Keratinocyte (primary cell): ENCODE measurements around the gene DOCK1. TPM values are rescaled to one million over a fixed set of nuclear protein-coding genes. Genes with fewer than 3 reads are reported as not detected.

Source experiments
- DNase-seq: peaks from one replicate; pipeline ENCODE4 v3.0.0-alpha.2; 2011; ENCODE audit warnings: low read depth, missing footprints, low spot score
- FAIRE-seq: peaks from 2 replicates; lab custom pipeline; 2011; peaks lifted over from hg19 to GRCh38; lab: Jason Lieb, UNC
- H2AFZ ChIP-seq: 2 replicates; pipeline ENCODE4 v1.6.0; 2012; ENCODE audit warnings: low read length, control low read depth, inconsistent platforms; ENCODE audit not compliant: control insufficient read depth
- H3K27ac ChIP-seq: 2 replicates; pipeline ENCODE4 v1.5.1; 2011; ENCODE audit warnings: low read length; ENCODE audit not compliant: control insufficient read depth, insufficient read depth
- H3K27me3 ChIP-seq: 3 replicates; pipeline ENCODE4 v1.6.0; 2011; ENCODE audit warnings: low read length; ENCODE audit not compliant: control insufficient read depth, insufficient read depth; ENCODE audit errors: extremely low read depth
- H3K36me3 ChIP-seq, 2 experiments: 2 replicates in 1 of 2; 3 replicates in 1 of 2; pipeline ENCODE4 v1.5.1; 2011; ENCODE audit warnings: low read length in 2 of 2, mild to moderate bottlenecking in 1 of 2; ENCODE audit not compliant: control insufficient read depth in 2 of 2, insufficient read depth in 2 of 2; ENCODE audit errors: extremely low read depth in 1 of 2
- H3K4me1 ChIP-seq: 3 replicates; pipeline ENCODE4 v1.5.1; 2011; ENCODE audit warnings: low read length; ENCODE audit not compliant: control insufficient read depth, insufficient read depth; ENCODE audit errors: extremely low read depth
- H3K4me2 ChIP-seq: 3 replicates; pipeline ENCODE4 v1.6.0; 2011; ENCODE audit warnings: low read depth, low read length; ENCODE audit not compliant: control insufficient read depth, insufficient read depth; ENCODE audit errors: extremely low read depth
- H3K4me3 ChIP-seq, 3 experiments: fragments of 200-600 bp in 1 of 3; sonication (generic) in 1 of 3; 2 replicates in 2 of 3; 3 replicates in 1 of 3; pipeline ENCODE4 v1.5.1; 2011 to 2016; ENCODE audit warnings: low read length in 3 of 3, mild to moderate bottlenecking in 3 of 3, control low read depth in 2 of 3, inconsistent platforms in 1 of 3, low read depth in 1 of 3, mixed read lengths in 1 of 3, mixed run types in 1 of 3, moderate library complexity in 1 of 3; ENCODE audit not compliant: control insufficient read depth in 2 of 3, insufficient read depth in 2 of 3; ENCODE audit errors: extremely low read depth in 1 of 3
- H3K79me2 ChIP-seq: 2 replicates; pipeline ENCODE4 v1.6.0; 2012; ENCODE audit warnings: low read length; ENCODE audit not compliant: control insufficient read depth, insufficient read depth
- H3K9ac ChIP-seq: 3 replicates; pipeline ENCODE4 v1.6.0; 2011; ENCODE audit warnings: low read length; ENCODE audit not compliant: control insufficient read depth, insufficient read depth; ENCODE audit errors: extremely low read depth
- H3K9me1 ChIP-seq: 3 replicates; pipeline ENCODE4 v1.6.0; 2011; ENCODE audit warnings: low read length; ENCODE audit not compliant: control insufficient read depth, insufficient read depth; ENCODE audit errors: extremely low read depth
- H3K9me3 ChIP-seq: 2 replicates; pipeline ENCODE4 v1.5.1; 2012; ENCODE audit warnings: low read depth, low read length; ENCODE audit not compliant: control insufficient read depth
- H4K20me1 ChIP-seq: 3 replicates; pipeline ENCODE4 v1.6.0; 2011; ENCODE audit warnings: low read length; ENCODE audit not compliant: control insufficient read depth, insufficient read depth; ENCODE audit errors: extremely low read depth
- EZH2 ChIP-seq: IDR thresholded peaks from one replicate; pipeline ENCODE4 v1.6.1; 2012; ENCODE audit warnings: inconsistent platforms, mild to moderate bottlenecking, low read length, moderate library complexity
- dilution Hi-C: fragments of 300-500 bp; cut with MboI; formaldehyde crosslinking; loops from one replicate; pipeline ENCODE4 v1.7.0; 2020; ENCODE audit warnings: low sequenced_read_pairs; ENCODE audit not compliant: extremely low pct_ligation_motif_present
- polyA plus RNA-seq, 5 experiments: library from polyadenylated mRNA; depleted of rRNA in 3 of 5; stranded (reverse) in 3 of 5; stranded (forward) in 1 of 5; unstranded in 1 of 5; fragments of >200 nt; gene quantifications; 1 replicate in 1 of 5; 2 replicates in 3 of 5; 3 replicates in 1 of 5; pipeline versions ENCODE4 v1.2.1 to v1.2.3, GENCODE V29; 2011 to 2012; ENCODE audit warnings: missing spikeins in 2 of 5, low read depth in 1 of 5, low replicate concordance in 1 of 5
- TF ChIP-seq, protein P1 (sequence below), 3 experiments: IDR thresholded peaks in 1 of 3; conservative IDR thresholded peaks in 1 of 3; optimal IDR thresholded peaks in 1 of 3; 2 replicates in 2 of 3; 3 replicates in 1 of 3; pipeline versions ENCODE3 to v1.5.1; 2011; ENCODE audit warnings: low read length in 3 of 3, mild to moderate bottlenecking in 3 of 3, moderate library complexity in 2 of 3, control low read depth in 1 of 3, inconsistent platforms in 1 of 3; ENCODE audit not compliant: insufficient read depth in 2 of 3; ENCODE audit errors: extremely low read depth in 1 of 3

Gene DOCK1
- polyA plus RNA-seq, 1 donor (not counting 4 experiments of a cell fraction or from before 2014, with no cell fraction given), result 15.7 TPM

GRCh38 chr10:127434006-127434405 is 528.8 kb downstream of the DOCK1 start:
- no peak overlapping the region for H3K4me3 ChIP-seq
- no peaks in the 10 kb centered on the region for H3K9me1 ChIP-seq
- H2AFZ ChIP-seq, result no peak overlapping the region
- dilution Hi-C loops, result no loop called here
- no peaks in the 10 kb centered on the region for H4K20me1 ChIP-seq
- H3K27ac ChIP-seq, result no peak overlapping the region
- H3K4me2 ChIP-seq, result no peak overlapping the region
- TF ChIP-seq EZH2, result no peak
- TF ChIP-seq, protein P1, sequence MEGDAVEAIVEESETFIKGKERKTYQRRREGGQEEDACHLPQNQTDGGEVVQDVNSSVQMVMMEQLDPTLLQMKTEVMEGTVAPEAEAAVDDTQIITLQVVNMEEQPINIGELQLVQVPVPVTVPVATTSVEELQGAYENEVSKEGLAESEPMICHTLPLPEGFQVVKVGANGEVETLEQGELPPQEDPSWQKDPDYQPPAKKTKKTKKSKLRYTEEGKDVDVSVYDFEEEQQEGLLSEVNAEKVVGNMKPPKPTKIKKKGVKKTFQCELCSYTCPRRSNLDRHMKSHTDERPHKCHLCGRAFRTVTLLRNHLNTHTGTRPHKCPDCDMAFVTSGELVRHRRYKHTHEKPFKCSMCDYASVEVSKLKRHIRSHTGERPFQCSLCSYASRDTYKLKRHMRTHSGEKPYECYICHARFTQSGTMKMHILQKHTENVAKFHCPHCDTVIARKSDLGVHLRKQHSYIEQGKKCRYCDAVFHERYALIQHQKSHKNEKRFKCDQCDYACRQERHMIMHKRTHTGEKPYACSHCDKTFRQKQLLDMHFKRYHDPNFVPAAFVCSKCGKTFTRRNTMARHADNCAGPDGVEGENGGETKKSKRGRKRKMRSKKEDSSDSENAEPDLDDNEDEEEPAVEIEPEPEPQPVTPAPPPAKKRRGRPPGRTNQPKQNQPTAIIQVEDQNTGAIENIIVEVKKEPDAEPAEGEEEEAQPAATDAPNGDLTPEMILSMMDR (optimal IDR thresholded peaks at IDR 0.05 in 1 of 3, IDR thresholded peaks at IDR 0.05 in 1 of 3, conservative IDR thresholded peaks at IDR 0.05 in 1 of 3; ENCODE audit: extremely low read depth in 1 of 3, insufficient read depth in 2 of 3, low read length in 3 of 3), result no peak
- no peaks in the 10 kb centered on the region for H3K27me3 ChIP-seq
- DNase-seq (no peak), FAIRE-seq (no peak)
- no peaks in the 10 kb centered on the region for H3K36me3 ChIP-seq
- H3K4me1 ChIP-seq, result no peaks in the 10 kb centered on the region
- H3K9me3 ChIP-seq, result no peaks in the 10 kb centered on the region
- no peaks in the 10 kb centered on the region for H3K79me2 ChIP-seq
- no peak overlapping the region for H3K9ac ChIP-seq

GRCh38 chr10:127435246-127435645 is 530.0 kb downstream of the DOCK1 start:
- H3K4me3 ChIP-seq, result no peak overlapping the region
- no peaks in the 10 kb centered on the region for H3K36me3 ChIP-seq
- H3K79me2 ChIP-seq, result no peaks in the 10 kb centered on the region
- H3K27me3 ChIP-seq, result no peaks in the 10 kb centered on the region
- no peak for FAIRE-seq
- no peak overlapping the region for H2AFZ ChIP-seq
- dilution Hi-C loops, result no loop called here
- no peak for DNase-seq
- no peaks in the 10 kb centered on the region for H3K4me1 ChIP-seq
- no peak overlapping the region for H3K27ac ChIP-seq
- H3K4me2 ChIP-seq, result no peak overlapping the region
- TF ChIP-seq, protein P1 (optimal IDR thresholded peaks at IDR 0.05 in 1 of 3, IDR thresholded peaks at IDR 0.05 in 1 of 3, conservative IDR thresholded peaks at IDR 0.05 in 1 of 3; ENCODE audit: extremely low read depth in 1 of 3, insufficient read depth in 2 of 3, low read length in 3 of 3), result no peak
- no peak for TF ChIP-seq EZH2
- H4K20me1 ChIP-seq, result no peaks in the 10 kb centered on the region
- no peaks in the 10 kb centered on the region for H3K9me3 ChIP-seq
- no peak overlapping the region for H3K9ac ChIP-seq
- no peaks in the 10 kb centered on the region for H3K9me1 ChIP-seq
